Measurements from ENCODE around the gene HILPDA.

Gene HILPDA

DNA sequence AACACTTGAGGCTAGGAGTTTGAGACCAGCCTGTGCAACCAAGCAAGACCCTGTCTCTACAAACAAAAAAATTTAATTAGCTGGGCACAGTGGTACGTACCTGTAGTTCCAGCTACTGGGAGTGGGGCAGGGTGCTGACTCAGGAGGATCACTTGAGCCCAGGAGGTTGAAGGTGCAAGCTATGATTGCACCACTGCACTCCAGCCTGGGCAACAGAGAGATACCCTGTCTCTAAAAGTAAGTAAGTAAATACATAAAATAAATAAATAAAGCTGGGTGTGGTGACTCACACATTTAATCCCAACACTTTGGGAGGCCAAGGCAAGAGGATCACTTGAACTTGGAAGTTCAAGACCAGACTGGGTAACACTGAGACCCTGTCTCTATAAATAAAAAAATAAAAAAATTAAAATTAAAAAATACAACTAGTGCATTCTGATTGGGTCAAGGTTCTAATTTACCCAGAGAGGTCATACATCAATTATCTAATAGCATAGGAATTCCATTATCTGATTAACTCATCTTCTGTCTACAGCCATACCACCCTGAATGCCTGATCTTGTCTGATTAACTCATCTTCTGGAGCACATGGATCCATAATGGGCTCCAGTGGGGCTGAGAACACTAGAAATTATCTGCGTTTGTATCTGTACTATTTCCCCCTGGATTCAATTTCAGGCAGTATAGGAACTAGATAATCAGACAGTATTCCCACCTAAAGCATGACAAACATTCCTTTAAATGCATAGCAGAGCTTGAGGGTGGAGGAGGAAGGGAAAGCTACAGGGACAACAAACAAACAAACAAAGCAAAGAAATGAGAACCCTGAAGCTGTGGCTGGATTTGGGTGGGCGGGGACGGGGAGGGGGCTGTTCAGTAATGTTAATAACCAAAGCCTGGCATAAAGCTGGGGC is 21.0 kb upstream of the HILPDA start:
- Mint-ChIP-seq H3K4me3 (no peak overlapping the region), H3K9me3 (no peaks in the 10 kb centered on the region), H3K27me3 (ENCODE audit: low read depth) (peaks cover 10% of the 10 kb centered on the region), H3K4me1 (peaks cover 4% of the 10 kb centered on the region), H3K27ac (peak overlapping the region in 1 of 3 experiments; percentile 38), H3K36me3 (ENCODE audit: low read depth) (no peaks in the 10 kb centered on the region)
- TF ChIP-seq, protein P1, sequence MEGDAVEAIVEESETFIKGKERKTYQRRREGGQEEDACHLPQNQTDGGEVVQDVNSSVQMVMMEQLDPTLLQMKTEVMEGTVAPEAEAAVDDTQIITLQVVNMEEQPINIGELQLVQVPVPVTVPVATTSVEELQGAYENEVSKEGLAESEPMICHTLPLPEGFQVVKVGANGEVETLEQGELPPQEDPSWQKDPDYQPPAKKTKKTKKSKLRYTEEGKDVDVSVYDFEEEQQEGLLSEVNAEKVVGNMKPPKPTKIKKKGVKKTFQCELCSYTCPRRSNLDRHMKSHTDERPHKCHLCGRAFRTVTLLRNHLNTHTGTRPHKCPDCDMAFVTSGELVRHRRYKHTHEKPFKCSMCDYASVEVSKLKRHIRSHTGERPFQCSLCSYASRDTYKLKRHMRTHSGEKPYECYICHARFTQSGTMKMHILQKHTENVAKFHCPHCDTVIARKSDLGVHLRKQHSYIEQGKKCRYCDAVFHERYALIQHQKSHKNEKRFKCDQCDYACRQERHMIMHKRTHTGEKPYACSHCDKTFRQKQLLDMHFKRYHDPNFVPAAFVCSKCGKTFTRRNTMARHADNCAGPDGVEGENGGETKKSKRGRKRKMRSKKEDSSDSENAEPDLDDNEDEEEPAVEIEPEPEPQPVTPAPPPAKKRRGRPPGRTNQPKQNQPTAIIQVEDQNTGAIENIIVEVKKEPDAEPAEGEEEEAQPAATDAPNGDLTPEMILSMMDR (IDR thresholded peaks at IDR 0.05; ENCODE audit: unreplicated experiment in 3 of 3), result no peak

DNA sequence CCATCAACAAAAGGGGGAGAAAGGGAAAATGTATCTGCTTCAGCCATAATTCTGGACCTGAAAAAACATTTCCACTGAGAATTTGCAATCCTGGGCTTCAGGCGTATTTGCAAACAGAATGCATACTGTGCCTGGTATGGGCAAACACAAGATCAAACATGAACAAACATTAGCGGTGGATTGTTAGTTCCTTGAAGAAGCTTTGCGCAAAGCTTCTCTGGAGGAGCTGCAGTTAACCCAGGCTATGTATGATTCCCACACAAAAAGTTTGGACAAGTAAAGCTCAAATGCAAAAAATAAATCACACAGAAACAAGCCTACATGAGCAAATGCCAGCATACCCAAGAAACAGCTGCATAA is 20.4 kb upstream of the HILPDA start:
- peak overlapping the region in 1 of 3 experiments; percentile 38 for H3K27ac Mint-ChIP-seq
- H3K9me3 Mint-ChIP-seq, result no peaks in the 10 kb centered on the region
- TF ChIP-seq, protein P1 (IDR thresholded peaks at IDR 0.05; ENCODE audit: unreplicated experiment in 3 of 3), result no peak
- H3K4me1 Mint-ChIP-seq, result peaks cover 4% of the 10 kb centered on the region
- H3K4me3 Mint-ChIP-seq, result no peak overlapping the region
- no peaks in the 10 kb centered on the region for H3K36me3 Mint-ChIP-seq (ENCODE audit: low read depth)
- peaks cover 9% of the 10 kb centered on the region for H3K27me3 Mint-ChIP-seq (ENCODE audit: low read depth)

DNA sequence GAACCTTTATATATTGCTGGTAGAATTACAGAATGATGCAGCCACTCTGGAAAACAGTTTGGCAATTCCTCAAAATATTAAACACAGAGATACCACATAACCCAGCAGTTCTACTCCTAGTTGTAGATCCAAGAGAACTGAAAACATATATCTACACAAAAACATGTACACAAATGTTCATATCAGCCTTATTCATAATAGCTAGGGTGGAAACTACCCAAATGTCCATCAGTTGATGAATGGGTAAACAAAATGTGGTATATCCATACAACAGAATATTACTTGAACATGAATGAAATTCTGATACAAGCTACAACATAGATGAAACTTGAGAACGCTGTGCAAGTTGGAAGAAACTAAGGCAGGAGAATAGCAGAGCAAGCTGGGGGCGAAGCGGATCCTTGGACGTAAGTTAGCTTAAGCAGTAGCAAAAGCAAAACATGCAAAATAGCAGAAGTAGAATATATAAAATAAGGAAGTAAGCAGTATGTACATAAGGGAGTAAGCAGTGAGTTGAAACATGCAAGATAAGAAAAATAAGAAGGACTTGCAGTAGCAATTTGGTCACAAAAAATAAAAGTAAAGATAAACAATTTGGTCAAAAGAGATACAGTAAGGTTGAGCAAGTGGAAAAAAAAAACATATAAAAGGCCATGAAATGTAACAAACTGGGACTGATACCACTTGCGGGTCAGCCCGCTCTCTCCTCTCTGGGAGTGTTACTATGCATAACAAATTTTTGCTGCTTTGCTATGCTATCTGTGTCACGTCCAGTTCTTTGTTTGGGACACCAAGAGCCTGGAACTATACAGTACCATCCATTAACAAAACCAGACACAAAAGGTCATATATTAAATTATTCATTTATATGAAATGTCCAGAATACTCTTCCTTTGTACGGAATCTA is 18.0 kb upstream of the HILPDA start:
- H3K4me1 Mint-ChIP-seq, result no peaks in the 10 kb centered on the region
- H3K36me3 Mint-ChIP-seq (ENCODE audit: low read depth), result no peaks in the 10 kb centered on the region
- H3K27me3 Mint-ChIP-seq (ENCODE audit: low read depth), result peaks cover 5% of the 10 kb centered on the region
- TF ChIP-seq, protein P1 (IDR thresholded peaks at IDR 0.05; ENCODE audit: unreplicated experiment in 3 of 3), result no peak
- no peak overlapping the region for H3K27ac Mint-ChIP-seq
- no peaks in the 10 kb centered on the region for H3K9me3 Mint-ChIP-seq
- H3K4me3 Mint-ChIP-seq, result no peak overlapping the region

DNA sequence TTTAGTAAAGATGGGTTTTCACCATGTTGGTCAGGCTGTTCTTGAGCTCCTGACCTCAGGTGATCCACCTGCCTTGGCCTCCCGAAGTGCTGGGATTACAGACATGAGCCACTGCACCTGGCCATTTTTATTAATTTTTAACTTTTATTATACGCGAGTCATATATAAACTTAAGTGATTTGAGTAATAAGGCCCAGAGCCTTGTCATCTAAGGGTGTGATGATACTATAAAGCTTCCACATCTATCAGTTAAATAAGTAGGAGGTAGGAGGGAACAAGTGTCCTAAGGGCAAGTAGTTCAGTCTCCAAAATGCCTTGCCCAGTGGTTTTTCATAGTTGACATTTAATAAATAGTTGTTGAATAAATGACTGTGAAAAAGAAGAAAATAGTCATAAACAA is 13.3 kb upstream of the HILPDA start:
- no peaks in the 10 kb centered on the region for H3K9me3 Mint-ChIP-seq
- H3K36me3 Mint-ChIP-seq (ENCODE audit: low read depth), result no peaks in the 10 kb centered on the region
- TF ChIP-seq, protein P1 (IDR thresholded peaks at IDR 0.05; ENCODE audit: unreplicated experiment in 3 of 3), result no peak
- H3K27me3 Mint-ChIP-seq (ENCODE audit: low read depth), result peaks cover 5% of the 10 kb centered on the region
- H3K27ac Mint-ChIP-seq, result no peak overlapping the region
- H3K4me3 Mint-ChIP-seq, result no peak overlapping the region
- H3K4me1 Mint-ChIP-seq, result peaks cover 23% of the 10 kb centered on the region

DNA sequence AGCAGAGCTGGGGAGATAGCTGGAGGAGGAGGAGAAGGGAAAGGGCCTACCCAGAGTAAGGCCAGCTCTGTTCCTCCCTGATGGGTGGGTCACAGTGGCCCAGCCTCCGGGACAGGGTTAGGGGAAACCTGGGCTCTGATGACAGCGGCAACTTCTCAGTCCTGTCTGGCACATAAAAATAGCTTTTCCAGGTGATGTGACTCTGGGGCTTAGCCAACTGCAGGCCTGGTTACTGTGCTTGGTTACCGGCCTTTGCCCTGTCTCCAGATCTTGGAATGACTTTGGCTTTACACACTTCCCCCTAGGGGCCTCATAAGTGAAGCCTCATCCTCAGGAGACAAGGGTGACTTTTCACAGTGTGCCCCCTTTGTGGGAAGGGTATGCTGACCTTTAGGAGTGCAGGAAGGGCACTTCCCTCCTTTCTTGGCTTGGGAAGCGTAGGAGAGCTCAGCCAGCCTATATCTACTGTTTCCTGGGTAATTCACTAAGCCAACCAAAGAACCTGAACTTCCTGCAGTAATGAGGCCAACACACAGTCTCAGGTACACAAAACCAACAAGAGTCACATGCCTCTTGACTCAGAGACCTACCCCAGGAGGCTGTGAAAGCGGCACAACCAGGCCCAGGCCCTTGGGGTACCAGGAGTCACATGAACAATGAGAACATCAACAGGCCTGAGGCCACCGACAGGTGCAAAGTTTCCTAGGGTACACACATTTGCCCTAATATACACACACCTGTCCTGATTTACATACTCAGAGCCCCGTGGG is 11.7 kb upstream of the HILPDA start:
- Mint-ChIP-seq H3K4me1 (peaks cover 23% of the 10 kb centered on the region), H3K36me3 (ENCODE audit: low read depth) (no peaks in the 10 kb centered on the region), H3K4me3 (no peak overlapping the region), H3K9me3 (no peaks in the 10 kb centered on the region), H3K27me3 (ENCODE audit: low read depth) (peaks cover 5% of the 10 kb centered on the region), H3K27ac (peak overlapping the region in 1 of 3 experiments; percentile 1)
- TF ChIP-seq, protein P1 (IDR thresholded peaks at IDR 0.05; ENCODE audit: unreplicated experiment in 3 of 3), result no peak

All from nephron (organoid).